ENCODE results near the gene LSG1. TPM values are rescaled to one million over a fixed set of nuclear protein-coding genes. Genes with fewer than 3 reads are reported as not detected.
A peak's percentile ranks its signal among the peaks of the same experiment; 100 is the strongest.

The LSG1 gene
- total and polyA plus RNA-seq, 9 of the 15 experiments (the other 6 are each of a cell fraction or from before 2014, with no cell fraction given) = 14.9 to 73.7 (median 46.7) TPM

- no peaks in the 10 kb centered on the region for H3K27me3 ChIP-seq (ENCODE audit: control insufficient read depth in 2 of 2, insufficient read depth in 2 of 2, low read length in 2 of 2)
- H3K4me2 ChIP-seq (ENCODE audit: insufficient read depth, low read length) = no peak overlapping the region
- H3K9me1 ChIP-seq (ENCODE audit: control insufficient read depth, insufficient read depth, low read length) = no peaks in the 10 kb centered on the region
- no peak overlapping the region for H3K4me3 ChIP-seq
- H3K9ac ChIP-seq (ENCODE audit: insufficient read depth in 1 of 2, low read depth in 2 of 2, low read length in 2 of 2) = no peak overlapping the region
- POLR2A ChIA-PET = interaction anchor here (0.6 kb wide), 1 partner anchor 31 kb away, joined by 3 read pairs; no protein-coding TSS in a partner anchor
- ATAC-seq (no peak), FAIRE-seq (no peak), DNase-seq (ENCODE audit: extremely low read depth in 1 of 4, low spot score in 3 of 4) (no peak)
- H3K36me3 ChIP-seq (ENCODE audit: control insufficient read depth, insufficient read depth, low read length) = 0 out of 3 replicates have a peak, but pooled peaks cover 2% of the 10 kb centered on the region
- no peaks in the 10 kb centered on the region for H3K79me2 ChIP-seq (ENCODE audit: control insufficient read depth, insufficient read depth, low read length)
- no peaks in the 10 kb centered on the region for H4K20me1 ChIP-seq (replicated peaks; ENCODE audit: control insufficient read depth, insufficient read depth, low read length)
- BruUV-seq (replicated peaks) = no TSS peak
- H3K4me1 ChIP-seq (replicated peaks in 1 of 2; ENCODE audit: control insufficient read depth in 2 of 2, insufficient read depth in 2 of 2, low read length in 2 of 2) = peaks cover 0 to 4% of the 10 kb centered on the region in 2 experiments; a peak in 2 of 5 replicates
- H3K27ac ChIP-seq (ENCODE audit: extremely low read depth, low read depth, low read length) = no peak overlapping the region
- H3K9me3 ChIP-seq (replicated peaks; ENCODE audit: control insufficient read depth, insufficient read depth, low read depth, low read length) = no peaks in the 10 kb centered on the region
- WGBS (ENCODE audit: insufficient coverage, low coverage, missing lambda C conversion rate) = 84% methylated on average over 8 of the region's 8 CpGs
- intact Hi-C loops (cut with micrococcal nuclease) (no loop called here), in situ Hi-C loops (cut with MboI) (no loop called here)
- CTCF ChIA-PET (ENCODE audit: low intra/inter-chr PET ratio) = no interaction called here
- no peak overlapping the region for H2AFZ ChIP-seq (ENCODE audit: low read depth, low read length)
- TF ChIP-seq PREB (CRISPR knock-in tag; IDR thresholded peaks at IDR 0.05) = no peak
- TF ChIP-seq TCF15 (CRISPR knock-in tag; IDR thresholded peaks at IDR 0.05) = no peak
- no peak for TF ChIP-seq ETV1 (tag; conservative IDR thresholded peaks at IDR 0.05; ENCODE audit: low read depth)
- TF ChIP-seq ZNF165 (CRISPR knock-in tag; IDR thresholded peaks at IDR 0.05; ENCODE audit: borderline replicate concordance) = no peak
Measured at GRCh38 chr3:194612221-194612620, 59.8 kb downstream of the LSG1 start.

GRCh38 chr3:194610689-194611088 lies 61.3 kb downstream of the LSG1 start:
- ATAC-seq = no peak
- in situ Hi-C loops (cut with MboI) = no loop called here
- Histone ChIP-seq H2AFZ (ENCODE audit: low read depth, low read length) (no peak overlapping the region), H4K20me1 (replicated peaks; ENCODE audit: control insufficient read depth, insufficient read depth, low read length) (no peaks in the 10 kb centered on the region), H3K36me3 (ENCODE audit: control insufficient read depth, insufficient read depth, low read length) (0 out of 3 replicates have a peak, but pooled peaks cover 2% of the 10 kb centered on the region), H3K4me1 (replicated peaks in 1 of 2; ENCODE audit: control insufficient read depth in 2 of 2, insufficient read depth in 2 of 2, low read length in 2 of 2) (no peaks in the 10 kb centered on the region), H3K4me3 (no peak overlapping the region), H3K9me1 (ENCODE audit: control insufficient read depth, insufficient read depth, low read length) (no peaks in the 10 kb centered on the region), H3K9me3 (replicated peaks; ENCODE audit: control insufficient read depth, insufficient read depth, low read depth, low read length) (no peaks in the 10 kb centered on the region), H3K4me2 (ENCODE audit: insufficient read depth, low read length) (no peak overlapping the region), H3K9ac (ENCODE audit: insufficient read depth in 1 of 2, low read depth in 2 of 2, low read length in 2 of 2) (no peak overlapping the region), H3K79me2 (ENCODE audit: control insufficient read depth, insufficient read depth, low read length) (no peaks in the 10 kb centered on the region), H3K27ac (ENCODE audit: extremely low read depth, low read depth, low read length) (no peak overlapping the region), H3K27me3 (ENCODE audit: control insufficient read depth in 2 of 2, insufficient read depth in 2 of 2, low read length in 2 of 2) (no peaks in the 10 kb centered on the region)
- DNase-seq (ENCODE audit: extremely low read depth in 1 of 4, low spot score in 3 of 4) = no peak
- no peak for FAIRE-seq
- ChIA-PET CTCF (ENCODE audit: low intra/inter-chr PET ratio) (no interaction called here), POLR2A (no interaction called here)
- BruUV-seq (replicated peaks) = no TSS peak
- intact Hi-C loops (cut with micrococcal nuclease) = no loop called here
- WGBS (ENCODE audit: insufficient coverage, low coverage, missing lambda C conversion rate) = 57% methylated on average over 3 of the region's 3 CpGs
- TF ChIP-seq PTBP1 (IDR thresholded peaks at IDR 0.05; ENCODE audit: low read depth, low read length) (peak; percentile 77; the same call in 1 of the 2 replicates), CHD1 (IDR thresholded peaks at IDR 0.05; ENCODE audit: low read length) (no peak), RERE (CRISPR knock-in tag; IDR thresholded peaks at IDR 0.05; ENCODE audit: borderline replicate concordance) (no peak), HDAC8 (tag; IDR thresholded peaks at IDR 0.05) (no peak), POLR3A (IDR thresholded peaks at IDR 0.05; ENCODE audit: borderline replicate concordance, extremely low read depth, insufficient read depth, insufficient read length) (no peak)

Measured in K562 (cell line).